ENCODE data around the gene DNAJB13.

Gene DNAJB13

GRCh38 chr11:74018331-74019005 is 67.6 kb downstream of the DNAJB13 start:
- DNase-seq, result peak; percentile 43

GRCh38 chr11:74019104-74019738 is 68.4 kb downstream of the DNAJB13 start:
- DNase-seq, result no peak

- DNase-seq, result no peak
Measured at GRCh38 chr11:74019860-74020259, 69.0 kb downstream of the DNAJB13 start.

Measured in midbrain (tissue), 1 donor.